GM18519 (cell line): ENCODE data around the gene DNM3.

Experiments
- ATAC-seq: cut with Tn5 transposase; IDR thresholded peaks from one replicate; pipeline ENCODE4 v1.9.1; 2021; ENCODE audit warnings: mild to moderate bottlenecking, moderate library complexity; ENCODE audit not compliant: unreplicated experiment, low FRiP score

The DNM3 gene

DNA sequence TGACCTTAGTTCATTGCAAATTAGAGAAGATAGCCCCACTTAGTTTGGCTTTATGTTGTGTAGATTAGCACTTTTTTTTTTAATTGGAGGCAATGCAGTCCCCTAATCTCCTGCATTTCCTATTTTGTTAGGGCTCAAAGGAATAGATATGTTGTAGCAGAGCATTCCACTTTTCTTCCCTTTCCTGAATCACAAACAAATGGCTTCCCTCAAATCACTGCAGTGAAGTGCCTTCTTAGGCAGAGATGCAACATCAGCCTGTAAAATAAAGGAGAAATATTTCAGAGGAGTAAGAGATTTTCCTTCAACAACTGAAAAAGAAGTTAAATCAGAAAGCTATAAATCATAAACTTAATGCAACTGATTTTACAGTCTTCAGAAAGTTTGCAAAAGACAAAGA, 307.4 kb downstream of the DNM3 start:
- no peak for ATAC-seq

DNA sequence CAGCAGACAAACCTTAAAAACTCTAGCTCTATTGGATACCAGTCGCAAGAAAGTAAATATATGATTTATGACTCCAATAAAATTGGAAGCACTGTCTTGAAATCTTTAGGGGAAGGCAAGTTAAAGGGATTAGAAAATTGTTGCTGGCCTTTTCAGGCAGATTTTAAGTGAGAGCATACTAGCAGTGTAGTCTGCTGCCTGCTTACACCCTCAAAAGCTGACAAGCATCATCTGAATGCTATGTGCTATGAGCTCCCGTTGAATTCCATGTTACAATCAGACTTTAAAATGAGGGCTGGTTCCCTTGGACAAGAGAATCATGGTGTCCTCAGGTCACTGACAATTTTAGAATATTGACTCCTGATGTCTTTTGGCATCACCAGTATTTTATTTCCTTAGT, 308.0 kb downstream of the DNM3 start:
- no peak for ATAC-seq

DNA sequence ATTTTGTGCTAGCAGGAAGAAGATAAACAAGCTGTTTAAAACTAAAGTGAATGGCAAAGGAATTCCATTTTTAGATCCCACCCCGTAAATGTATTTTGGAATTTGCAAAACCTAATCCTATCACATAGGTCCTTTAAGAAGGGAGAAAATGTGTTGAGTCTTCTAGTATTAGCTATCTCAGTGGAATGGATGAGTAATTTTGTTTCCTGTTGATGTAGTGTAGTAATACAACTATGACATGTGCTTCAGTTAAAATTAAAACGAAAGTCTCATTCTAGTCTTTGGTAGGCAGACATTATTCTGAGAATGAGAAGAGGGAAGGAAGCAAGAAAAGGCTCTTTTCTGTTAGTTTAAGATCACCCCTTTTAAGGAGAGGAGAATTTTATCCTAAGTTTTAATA, 313.3 kb downstream of the DNM3 start:
- peak; percentile 65 for ATAC-seq

DNA sequence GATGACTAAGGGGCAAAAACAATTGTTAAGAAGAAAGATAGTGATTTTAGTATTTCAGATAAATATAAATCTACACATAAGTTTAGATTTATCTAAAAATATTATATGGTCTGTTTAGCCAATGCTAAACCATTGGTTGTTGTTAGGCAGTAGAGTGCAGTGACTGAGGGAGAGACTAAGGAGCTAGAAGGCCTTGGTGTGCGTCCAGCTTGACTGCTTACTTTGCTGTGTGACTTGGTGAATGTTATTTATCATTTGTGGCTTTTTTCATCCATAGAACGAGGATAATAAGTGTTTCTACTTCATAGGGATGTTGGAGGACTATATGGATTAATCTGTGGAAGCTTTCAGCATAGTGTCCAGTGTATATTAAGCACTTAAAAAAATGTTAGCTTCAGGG, 314.5 kb downstream of the DNM3 start:
- no peak for ATAC-seq

DNA sequence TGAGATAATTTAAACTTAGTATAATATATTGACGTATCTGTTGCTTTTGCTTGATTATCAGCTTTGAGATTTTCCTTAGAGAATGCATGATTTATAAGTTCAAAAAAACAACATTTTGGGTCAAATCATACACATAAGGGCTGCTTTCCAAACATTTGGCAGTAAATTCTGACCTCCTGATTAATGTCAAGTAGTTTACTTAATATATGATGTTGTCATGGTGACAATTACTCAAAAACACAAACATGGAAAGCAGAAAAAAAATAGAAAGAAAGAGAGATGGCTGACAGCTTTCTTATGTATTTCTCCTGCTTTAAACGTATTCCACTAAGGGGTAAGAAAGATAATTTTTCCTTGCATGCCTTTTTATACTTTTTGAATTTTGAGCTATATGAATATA, 320.9 kb downstream of the DNM3 start:
- no peak for ATAC-seq

DNA sequence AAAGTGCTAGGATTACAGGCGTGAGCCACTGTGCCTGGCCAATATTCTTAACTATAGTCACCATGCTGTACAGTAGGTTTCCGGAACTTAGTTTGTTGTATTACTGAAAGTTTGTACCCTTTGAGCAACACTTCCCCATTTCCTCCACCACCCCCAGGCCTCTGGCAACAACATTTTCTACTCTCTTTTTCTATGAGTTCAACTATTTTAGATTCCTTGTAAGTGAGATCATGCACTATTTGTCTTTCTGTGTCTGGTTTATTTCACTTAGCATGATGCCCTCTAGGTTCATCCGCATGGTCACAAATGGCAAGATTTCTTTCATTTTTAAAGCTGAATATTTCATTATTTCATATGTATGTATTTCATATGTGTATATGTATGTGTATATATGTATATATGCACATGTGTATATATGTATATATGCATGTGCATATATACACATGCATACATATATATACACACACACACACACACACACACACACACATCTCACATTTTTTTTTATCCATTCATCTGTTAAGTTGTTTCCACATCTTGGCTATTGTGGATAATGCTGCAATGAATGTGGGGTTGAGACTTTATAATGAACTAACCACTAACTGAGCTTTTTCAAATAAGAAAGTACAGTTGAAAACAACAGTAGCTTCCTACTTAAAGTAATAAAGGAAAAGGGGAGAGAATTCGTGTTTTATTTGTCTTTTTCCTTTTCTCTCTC, 322.4 kb downstream of the DNM3 start:
- ATAC-seq, result no peak

DNA sequence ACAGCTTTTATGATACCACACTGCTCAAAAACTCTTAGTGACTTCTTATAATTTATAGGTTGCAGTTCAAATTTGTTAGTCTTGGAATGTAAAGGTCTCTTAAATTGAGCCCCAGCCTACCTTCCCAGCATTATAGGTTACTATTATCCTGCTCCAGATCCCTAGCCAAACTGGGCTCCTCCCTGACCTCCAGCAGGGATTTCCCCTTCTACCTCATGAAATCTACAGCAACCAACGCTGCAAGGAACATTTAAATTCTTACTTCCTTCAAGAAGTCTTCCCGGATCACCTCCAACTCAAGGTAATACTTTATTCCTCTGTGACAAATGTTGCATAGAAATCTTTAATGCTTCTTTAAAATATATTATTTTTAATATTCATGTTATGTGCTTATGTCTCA, 324.1 kb downstream of the DNM3 start:
- ATAC-seq, result no peak

DNA sequence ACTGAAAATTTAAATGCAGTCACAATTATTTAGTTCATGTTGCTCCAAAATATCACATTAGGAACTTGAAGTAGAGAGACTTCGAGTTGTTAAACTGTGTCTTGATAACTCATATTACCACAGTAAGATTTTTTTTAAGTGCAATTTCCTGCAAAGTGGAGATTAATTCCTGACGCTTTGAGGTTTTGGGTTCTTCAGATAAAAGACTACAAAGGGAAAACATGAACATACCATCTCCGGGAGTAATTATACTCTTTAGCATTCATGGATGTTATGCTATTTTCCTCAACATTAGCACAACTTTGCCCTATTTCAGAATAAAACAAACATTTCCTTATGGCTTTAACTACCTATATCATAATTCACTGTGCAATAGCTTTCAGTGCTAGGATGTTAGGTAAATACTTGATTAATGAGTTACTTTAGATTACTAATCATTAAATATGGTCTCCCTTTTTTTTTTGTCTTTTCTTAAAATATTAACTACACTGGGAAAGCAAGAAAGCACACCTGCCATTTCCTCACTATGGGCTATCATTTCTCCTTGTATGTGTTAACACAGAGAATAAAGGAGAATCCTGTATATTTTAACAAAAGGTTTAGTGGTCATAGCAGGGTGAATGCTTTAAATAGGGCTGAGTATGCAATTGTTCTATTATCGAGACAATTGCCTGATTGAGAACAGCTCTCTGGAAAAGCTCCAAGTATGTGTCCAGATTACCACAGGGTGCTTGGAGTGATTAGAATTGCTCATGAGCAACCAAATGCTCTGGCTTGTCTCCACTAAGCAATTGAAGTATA, 326.7 kb downstream of the DNM3 start:
- no peak for ATAC-seq

DNA sequence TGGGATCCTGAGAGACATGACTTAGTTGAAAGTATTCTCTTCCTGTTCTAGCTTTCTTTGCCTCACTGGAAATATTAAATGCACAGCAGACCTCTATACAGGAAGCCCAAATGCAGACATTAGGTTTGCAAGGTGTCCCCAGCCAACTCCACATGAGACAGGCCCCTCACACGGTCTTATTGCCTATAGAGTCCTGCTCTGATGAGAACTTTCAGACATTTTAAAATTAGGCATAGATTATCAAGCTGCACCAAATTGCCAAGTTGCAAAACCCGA, 327.2 kb downstream of the DNM3 start:
- no peak for ATAC-seq

DNA sequence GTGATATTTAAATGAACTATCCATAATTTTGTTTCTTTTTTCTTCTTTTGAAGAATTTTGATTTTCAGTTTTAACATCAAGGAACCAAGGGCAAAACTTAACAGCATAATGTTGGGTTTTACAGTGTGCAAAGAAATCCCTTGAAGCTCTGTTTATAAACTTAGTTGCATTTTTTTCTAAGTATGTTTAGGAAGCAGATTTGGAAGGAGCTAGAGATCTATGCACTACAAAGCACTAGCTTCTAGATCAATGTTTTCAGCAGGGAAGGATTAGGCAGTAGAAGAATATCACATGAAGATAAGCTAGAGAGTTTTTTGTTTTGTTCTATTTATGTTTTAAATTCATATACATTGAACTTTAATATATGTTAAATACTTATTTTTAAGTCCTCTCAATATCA, 328.5 kb downstream of the DNM3 start:
- ATAC-seq, result no peak

DNA sequence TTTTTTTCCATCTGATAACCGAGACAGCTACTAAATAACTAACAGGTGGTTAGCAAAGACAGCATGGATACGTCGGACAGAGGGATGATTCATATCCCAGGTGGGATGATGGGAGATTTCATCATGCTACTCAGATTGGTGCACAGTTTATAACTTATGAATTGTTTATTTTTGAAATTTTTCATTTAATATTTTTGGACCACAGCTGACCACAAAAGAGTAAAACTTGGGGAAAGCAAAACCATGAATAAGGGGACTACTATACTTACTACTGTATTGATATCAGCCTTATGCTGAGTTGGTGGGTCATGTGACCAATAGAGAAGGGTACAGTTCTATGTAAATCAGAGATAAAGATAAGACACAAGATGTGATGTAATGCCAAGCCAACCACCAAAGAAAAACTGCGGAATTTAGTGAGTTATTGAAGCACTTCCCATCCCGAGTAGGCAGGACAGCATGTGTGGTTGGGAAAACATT, 331.1 kb downstream of the DNM3 start:
- ATAC-seq, result no peak

DNA sequence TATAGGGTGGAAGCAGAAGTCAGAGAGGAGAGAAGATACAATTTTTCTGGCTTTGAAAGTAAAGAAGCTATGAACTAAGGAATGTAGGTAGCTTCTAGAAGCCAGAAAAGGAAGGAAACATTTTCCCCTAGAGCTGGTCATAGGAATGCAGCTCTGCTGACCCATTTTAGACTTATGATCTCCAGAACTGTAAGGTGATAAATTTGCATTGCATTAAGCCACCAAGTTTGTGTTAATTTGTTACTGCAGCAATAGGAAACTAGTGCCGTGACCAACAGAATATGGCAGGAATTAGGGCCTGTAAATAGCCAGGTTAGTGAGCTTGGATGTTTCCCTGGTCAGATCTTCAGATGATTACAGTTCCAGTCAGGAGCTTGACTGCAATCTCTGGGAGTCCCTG, 334.9 kb downstream of the DNM3 start:
- no peak for ATAC-seq

DNA sequence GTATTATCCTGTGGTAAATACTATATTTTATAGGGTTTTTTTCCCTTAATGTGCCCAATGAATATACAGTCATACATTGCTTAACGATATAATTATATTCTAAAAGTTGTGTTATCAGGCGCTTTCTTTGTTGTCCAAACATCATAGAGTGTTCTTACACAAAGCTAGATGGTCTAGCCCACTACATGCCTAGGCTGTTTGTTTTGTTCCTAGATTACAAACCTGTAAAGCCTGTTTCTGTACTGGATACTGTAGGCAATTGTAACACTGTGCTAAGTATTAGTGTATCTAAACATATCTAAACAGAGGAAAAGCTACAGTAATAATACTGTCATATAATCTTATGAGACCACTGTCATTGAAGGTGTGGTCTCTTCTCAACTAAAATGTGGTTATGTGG, 336.6 kb downstream of the DNM3 start:
- no peak for ATAC-seq

DNA sequence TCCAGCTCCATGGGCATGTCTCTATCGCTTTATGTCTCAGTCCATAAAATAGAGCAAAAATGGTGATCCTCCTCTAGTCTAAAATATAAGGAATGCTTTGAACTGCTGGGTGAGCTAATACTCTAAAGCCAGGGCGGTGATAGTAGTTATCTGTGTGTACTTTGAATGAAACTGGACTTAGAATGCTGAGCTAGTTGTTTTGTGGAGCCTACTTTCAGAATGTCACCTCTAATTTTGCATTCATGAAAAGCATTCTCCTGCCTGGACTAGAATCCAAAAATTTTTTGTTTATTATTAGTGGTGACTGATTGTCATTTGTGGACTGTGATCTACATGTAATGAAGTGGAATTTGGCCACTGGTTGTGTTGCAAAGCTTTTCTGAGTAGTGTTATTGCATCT, 337.6 kb downstream of the DNM3 start:
- ATAC-seq, result no peak

DNA sequence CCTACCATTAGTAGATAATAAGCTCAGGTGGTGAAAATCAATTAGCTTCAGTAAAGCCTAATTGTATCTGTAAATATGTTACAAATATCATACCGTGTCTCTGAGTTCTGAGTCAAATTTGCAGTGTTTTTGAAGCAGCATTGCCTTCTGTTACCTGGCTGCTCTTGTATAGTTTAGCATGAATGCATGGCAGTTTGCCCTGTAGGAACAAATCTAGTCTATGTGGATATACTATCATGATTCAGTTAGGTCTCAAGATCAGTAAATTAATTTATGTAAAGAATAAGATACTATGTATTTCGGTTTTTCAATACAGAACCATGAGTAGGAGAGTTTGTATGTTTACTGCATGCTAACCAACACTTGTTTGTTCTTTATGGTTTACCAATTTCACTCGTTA, 338.6 kb downstream of the DNM3 start:
- ATAC-seq, result no peak

DNA sequence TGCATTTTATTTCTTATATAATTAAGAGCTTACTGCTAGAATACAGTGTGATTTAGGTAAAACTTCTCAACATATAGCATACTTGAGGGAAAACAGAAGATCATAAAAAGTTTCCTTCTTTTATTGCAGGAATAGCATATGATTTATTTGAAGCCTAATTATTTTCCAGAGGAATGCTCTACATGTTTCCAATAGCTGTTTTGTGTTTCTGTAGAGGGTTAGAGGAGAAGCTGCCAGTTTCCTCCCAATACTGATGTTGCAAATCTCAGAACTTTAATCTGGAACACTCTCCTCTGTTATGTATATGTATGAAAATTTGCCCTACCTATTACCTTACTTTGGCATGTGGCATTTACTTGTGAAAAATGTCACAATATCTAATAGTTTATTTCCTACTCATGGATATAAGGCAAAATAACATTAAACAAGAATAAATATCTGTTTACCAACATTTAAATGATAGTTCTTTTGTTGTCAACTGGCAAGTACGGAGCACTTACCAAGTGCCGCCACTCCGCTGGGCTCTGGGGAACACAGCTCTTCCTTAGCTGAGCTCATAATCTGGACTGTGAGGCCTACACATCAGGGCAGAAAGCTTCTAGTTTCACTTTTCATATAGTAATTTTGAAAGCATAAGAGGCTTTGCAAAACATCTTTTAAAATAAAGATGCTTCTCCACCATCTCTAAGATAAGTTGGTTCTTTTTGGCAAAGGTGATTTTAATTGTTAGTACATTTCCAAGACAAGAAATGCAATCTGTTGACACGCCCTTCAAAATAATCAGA, 339.4 kb downstream of the DNM3 start:
- peak; percentile 48 for ATAC-seq

DNA sequence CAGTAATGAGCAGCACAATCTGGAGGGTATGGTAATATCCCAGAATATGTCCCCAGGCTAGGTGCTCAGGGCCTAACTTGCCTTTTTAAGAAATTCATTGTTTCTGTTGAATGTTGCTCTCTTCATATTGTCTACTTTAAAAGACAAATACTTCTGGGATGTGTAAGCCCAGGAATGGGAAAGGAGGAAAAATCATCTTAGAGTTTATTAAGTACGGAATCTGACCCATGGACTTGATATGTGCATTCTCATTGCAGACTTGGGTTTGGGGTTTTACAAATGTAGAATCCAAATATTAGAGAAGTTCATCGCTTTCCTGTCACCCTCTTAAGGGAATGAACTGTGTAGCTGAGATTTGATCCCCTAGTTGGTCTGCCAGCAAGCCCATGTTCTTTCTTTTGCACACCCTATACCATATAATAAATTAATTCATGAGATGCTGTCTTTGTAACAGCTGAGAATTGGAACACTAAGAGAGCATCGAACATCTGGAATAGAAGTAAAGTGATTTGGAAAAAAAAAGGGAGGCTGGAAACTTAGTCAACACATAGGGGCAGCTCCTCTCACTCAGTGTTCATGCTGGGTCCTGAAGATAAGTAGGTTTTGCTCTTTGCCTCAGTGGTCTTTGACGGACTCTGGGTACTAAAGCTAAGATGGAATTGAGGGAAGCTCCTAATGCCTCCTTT, 343.4 kb downstream of the DNM3 start:
- no peak for ATAC-seq

DNA sequence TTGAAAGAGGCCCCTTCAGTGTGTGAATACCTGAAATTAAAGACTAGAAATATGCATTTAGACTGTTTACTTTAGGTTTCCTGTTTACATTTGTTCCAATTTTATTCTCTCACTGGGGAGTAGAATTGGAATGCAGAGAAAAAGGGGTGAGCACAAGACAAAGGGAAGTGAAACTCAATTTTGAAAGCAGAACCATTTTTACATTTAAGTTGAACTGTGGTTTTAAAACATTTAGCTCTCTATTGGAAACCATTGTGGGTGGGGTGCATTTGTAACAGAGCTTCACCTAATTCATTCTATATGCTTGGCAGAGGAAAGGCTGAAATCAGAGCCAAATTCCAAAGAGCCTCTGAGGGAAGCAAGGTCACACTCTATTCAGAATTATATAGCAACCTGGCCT, 343.9 kb downstream of the DNM3 start:
- ATAC-seq, result no peak

DNA sequence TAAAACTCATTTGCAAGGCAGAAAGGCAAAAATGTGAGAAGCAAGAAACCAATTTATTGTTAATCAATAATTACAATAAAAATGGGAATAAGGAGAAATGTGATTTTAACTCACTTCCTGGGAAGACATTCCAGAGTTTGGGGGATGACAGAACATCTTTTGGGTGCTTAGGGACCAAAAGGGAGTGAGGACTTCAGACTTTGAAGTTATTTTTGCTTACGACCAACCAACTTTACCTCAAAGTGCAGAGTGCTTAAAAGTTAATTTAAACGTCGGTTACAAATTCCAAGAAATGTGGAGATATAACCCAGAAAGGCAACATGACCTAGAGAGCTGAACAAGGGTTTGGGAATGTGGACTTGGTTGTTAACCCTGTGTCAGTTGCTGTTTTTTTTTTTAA, 344.7 kb downstream of the DNM3 start:
- no peak for ATAC-seq

DNA sequence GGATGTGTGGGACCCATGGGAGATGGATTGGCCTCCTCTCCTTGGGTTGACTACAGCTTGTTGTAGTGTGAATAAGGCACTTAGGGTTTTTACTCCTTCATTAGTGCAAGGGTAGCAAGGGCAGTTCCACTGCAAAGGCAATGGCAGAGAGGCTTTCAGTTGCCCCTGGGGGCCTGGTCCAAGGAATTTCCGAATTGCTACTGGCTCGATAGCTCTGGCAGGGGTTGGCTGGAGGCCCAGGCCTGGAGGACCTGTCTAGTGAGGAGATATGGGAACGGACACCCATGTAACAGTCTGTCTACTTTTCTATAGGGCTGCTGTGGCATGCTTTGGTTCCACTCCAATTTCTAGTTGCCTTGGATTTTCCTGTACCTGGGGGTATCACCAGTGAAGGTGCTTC, 360.3 kb downstream of the DNM3 start:
- ATAC-seq, result no peak
